Activated T-helper 1 cell treated with anti-CD3 and anti-CD28 coated beads, Interleukin-2, amount 50 U/mL, for 16 hours (primary cell): ENCODE results near the gene KCNN2.

ENCODE experiments used
- DNase-seq, 2 donors: peaks; one replicate each; pipeline ENCODE4 v3.0.0-alpha.2; 2020; ENCODE audit warnings: low read depth in 1 of 2, low spot score in 1 of 2

KCNN2 gene

DNA sequence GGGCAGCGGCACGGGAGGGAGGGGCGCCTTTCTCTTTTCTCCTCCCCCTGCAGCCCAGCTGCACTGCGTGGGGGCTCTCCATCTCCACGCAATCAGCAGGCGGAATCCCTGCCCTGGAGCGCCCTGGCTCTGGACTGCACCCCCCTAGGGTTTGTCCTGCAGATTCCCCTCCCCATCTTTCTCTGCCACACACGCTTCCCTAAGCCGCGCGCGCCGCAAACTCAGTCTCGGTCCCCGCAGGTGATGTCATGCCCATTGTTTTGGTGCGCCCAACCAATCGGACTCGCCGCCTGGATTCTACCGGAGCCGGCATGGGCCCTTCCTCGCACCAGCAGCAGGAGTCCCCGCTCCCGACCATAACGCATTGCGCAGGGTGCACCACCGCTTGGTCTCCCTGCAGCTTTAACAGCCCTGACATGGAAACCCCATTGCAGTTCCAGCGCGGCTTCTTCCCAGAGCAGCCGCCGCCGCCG is at the start of gene KCNN2:
Gene KCNN2 (plus strand): TSS at position 347 of the 473 bp plus-strand sequence. CDS start 70 bp downstream, at position 417.
- DNase-seq = no peak

DNA sequence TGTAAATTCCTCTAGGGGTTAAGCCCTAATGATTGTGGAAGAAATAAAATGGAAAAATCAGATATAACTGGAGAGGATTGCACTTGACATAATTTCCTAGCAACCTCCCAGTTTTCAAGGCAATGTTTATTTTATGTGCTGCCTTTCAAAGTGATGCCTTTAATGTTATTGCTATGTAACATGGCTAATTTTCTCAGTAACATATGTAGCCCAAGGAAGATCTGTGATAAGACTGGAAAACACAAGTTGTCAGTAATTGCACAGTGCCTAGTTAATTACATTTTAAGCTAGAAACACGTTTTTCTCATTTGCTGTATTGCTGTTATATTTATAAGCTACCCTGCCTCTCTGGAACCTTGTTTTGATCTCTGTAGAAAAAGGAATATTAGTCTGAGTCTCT is 49.2 kb upstream of the KCNN2 start:
- no peak for DNase-seq

DNA sequence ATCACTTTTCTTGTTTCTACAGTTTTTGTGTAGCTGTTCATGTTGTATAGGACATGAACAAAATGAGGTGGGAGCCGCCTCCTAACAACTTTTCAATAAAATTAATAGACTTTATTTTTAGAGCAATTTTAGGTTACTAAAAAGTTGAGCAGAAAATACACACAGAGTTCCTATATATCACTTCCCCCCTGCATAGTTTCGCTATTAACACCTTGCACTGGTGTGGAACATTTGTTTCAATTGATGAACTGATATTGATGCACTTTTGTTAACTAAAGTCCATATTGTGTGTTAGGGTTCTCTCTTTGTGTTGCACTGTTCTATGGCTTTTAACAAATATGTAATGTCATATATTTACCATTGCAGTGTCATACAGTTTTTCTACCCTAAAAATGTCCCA is 47.8 kb upstream of the KCNN2 start:
- DNase-seq = no peak

DNA sequence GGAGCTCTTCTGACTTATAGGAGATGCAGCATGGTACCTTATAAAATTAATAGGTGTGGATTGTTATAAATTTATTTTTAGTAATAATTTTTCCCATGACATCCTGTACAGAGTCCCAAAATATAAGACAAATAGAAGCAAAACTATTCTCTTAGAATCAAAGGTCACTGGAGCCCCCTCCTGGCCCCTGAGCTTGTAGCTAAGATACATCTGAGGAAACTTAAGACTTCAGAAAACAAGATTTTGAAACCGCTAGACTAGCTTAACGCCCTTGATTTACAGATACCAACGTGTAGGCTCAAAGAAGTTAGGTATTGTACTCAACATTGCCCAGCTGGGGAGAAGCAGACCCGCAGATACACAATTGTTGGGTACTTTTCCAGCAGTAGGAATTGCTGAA is 45.7 kb upstream of the KCNN2 start:
- DNase-seq = no peak

DNA sequence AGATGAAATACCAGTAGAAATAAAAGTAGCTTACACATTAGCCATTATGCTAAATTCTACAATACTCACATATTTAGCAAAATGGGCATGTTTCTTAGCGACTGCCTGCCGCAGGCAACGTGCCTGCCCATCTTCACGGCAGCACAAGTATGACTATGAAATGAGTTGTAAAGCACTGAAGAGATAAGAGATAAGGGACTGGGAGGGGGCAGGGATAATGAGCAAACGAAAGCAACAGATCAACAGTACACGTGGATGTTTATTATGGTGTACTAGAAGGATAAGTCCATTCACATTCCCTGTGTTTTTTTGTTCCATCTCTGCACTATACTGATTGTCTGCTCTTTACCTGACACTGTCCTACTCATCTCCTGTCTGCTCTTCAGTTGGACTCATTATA is 44.1 kb upstream of the KCNN2 start:
- no peak for DNase-seq

DNA sequence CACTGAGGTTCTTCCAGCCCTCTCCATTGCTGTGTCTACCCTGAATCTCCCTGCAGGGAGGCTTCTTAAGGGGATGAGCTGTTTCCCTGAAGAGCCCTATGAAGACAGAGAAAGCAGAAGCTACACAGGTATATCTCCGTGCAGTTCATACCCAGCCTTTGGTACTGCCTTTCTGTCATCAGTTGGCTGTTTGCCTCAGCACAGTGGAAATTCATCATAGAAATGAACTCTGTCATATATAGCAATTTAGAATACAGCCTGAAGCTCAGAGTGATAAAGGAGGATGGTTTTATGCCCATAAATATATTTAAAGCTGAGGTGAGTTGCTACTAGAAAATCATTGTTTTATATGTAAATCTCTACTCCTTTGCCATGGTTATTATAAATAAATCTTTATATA is 42.6 kb upstream of the KCNN2 start:
- DNase-seq = no peak

DNA sequence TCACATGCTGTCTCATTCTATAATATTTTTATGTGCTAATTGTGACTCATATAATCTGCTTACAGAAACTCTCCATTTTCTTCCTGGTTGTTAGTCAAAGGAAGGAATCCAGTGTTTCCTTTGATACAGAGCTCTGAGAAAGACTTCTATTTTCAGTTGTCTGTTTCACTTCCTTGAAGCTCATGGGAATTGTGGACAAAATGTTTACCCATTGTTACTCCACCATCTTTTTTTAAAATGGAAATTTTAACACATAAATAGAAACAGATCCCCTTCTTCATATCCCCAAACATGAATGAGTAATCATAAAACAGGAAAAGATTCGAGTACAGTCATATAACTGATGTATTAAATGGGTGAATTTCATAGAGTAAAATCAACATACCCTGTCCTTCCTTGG is 42.0 kb upstream of the KCNN2 start:
- DNase-seq = no peak

DNA sequence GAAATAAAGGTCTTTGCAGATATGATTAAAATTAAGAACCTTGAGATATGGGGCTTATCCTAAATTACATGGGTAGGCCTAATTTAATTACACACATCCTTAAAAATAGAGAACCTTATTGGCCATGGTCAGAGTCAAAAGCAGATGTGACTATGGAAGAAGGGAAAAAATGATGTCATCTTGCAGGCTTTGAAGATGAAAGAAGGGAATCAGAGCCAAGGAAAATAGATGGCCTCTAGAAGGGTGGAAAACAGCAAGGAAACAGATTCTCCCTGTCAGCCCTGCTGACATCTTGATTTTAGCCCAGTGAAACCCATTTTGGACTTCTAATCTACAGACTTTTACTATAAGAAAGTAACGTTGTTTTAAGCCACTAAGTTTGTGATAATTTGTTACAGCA is 37.6 kb upstream of the KCNN2 start:
- DNase-seq = no peak

DNA sequence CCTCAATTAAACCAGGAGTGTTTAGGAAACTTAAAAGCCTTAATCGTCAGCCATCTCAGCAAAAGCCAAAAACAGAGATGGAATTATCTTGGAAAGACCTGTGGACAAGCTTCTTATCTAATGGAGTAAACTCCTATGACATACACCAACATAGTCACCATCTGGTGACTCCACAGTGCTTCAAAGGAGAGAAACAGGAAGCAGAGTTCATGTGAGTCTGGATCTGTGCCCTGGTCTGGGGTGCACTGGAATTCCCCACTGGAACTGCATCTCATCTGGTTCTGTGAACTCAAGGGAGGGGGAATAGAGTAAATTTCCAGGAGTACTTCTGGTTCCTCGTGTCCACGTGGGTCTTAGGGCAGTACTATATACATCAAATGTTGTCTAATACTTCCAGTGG is 36.3 kb upstream of the KCNN2 start:
- DNase-seq = no peak

DNA sequence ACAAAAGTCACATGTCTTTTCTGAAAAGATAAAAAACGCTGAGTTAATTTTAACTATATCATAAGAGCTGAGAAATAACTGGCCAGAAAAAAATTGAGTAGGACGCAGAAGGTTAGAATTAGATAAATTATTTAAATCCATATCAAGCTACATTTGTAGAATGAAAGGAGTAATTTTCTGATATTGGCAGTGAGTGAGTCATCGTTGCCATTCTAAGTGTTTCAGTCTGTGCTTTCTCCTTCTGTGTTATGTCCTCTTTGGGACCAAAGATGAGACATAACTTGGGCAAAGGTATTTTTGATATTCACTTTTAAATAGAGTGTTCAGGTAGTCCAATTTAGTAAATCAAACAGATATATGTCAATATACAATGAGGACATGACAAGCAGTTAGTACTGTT is 34.4 kb upstream of the KCNN2 start:
- no peak for DNase-seq

DNA sequence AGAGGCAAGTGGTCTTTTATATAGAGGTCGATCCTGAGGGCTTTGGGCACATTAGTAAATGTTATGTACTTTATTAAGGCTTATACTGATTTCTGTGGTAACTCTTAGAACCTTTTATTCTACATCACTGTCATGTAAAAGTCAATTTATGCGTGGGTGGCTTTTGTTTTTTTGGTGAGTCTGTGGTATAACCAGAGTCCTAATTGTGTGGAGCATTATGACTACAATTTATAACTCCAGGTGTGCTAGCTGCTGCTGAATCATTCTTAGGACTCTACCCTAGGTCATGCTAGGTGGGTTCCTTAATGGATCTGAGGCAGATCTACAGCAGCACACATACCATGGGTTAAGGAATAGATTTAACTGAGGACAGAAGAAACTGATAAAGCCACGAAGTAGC is 33.9 kb upstream of the KCNN2 start:
- DNase-seq = no peak

DNA sequence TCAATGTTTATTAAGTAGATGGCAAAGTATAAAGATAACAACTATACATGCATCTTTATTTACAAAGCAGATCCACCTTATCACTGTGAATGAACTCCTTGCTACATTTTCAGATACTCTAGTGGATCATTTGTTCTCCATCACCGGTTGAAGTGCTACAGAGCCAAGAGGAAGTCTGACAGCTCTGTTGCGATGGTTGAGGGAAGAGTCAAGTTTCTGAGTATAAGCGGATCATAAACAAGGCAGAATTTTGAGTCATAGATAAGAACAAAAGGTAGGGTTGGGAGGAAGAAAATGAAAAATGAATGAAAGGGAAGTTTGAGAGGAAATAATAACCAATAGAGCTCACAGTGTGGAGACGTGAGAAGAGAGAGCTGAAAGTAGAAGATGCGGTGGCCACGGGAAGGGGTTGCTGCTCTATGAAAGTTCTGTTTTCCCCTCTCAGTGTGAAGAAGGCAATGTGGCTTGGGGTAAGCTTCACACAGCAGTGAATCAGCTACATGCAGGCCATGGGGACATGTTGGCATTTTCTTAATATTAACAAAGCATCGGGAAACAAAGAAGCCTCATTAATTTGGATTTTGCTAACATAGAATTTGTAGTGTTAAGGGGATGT is 30.8 kb upstream of the KCNN2 start:
- no peak for DNase-seq

DNA sequence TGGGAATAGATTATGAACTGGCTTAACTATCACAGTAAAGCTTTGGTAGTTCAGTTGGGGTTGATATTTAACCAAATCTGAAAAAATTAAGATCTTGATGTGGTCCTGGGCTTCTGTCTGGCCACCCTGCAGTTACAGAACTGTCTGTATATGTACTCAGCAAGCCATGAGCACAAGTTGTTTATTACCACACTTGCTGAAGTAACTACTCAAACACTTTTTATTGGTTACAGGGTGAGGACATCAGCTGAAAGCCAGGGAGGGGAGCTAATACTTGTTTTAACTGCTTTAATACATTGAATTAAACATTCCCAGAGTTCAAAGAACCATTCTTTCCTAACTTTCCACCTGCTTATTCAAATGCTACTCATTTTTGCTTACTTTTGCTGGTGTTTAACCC is 29.4 kb upstream of the KCNN2 start:
- no peak for DNase-seq

DNA sequence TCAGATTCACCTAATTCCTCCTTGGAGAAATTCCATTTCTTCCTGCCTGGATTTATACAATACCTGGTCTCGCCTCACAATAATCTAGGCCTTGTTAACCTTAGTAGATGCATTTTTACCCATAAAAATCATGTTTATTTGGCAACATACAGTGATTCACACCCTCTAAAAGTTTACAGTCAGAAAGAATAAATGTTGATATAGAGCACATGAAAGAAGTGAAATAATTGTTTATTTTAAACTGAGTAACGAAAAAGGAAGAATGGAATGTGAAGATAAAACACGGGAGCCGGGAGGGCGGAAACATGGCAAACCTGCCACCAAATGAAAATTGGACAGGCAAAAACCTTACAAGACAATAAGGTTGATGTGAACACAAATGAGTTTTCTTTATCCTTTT is 28.9 kb upstream of the KCNN2 start:
- DNase-seq = no peak

DNA sequence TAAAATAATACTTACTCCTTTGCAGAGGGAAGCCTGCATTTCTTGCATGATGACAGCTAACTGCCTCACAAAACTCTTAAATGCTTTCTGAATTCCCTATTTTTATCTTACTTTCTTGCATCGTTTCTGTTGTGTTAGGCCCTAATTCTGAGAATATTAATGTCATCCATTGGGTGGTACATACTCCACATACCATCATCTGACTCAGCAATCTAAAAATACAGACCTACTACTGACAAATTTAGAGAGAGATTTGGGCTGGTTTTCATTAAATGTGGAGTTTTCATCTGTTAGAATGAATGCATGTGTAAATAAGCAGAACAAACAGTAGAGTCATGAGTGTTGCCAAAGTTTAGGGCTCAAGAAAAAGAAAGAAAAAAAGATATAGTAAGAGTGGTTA is 26.5 kb upstream of the KCNN2 start:
- no peak for DNase-seq

DNA sequence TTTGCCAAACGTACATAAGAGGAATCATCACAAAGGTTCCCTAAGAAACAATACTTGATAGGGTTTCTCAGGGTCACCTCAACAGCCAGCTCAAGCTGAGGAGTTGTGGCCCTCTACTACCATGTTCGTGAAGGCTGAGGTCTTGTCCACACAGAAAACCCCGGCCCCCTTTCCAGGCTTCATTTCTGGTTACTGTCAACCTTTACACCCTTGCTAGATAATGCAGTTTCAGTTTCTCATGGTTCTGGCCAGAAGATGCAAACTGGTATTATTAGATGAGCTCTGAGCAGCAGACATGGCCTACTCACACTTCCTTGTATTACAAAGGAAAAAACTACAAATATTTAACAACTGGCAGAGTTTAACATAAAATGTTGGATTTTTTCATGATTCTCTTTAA is 22.8 kb upstream of the KCNN2 start:
- DNase-seq = no peak

DNA sequence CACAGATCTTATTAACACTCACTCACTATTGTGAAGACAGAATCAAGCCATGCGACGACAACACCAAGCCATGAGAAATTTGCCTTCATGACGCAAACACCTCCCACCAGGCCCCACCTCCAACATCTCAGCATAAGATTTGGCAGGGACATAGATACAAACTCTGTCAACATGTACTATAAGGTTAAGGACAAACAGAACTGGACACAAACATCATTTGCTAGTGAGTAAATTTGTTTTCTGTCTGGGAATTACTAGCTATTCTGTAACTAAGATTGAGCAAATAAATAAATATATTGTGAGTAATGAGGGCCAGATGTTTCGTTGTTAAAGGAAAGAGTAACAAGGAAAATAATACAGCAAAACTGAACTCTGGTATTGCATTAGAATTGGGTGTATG is 15.7 kb upstream of the KCNN2 start:
- DNase-seq = no peak

DNA sequence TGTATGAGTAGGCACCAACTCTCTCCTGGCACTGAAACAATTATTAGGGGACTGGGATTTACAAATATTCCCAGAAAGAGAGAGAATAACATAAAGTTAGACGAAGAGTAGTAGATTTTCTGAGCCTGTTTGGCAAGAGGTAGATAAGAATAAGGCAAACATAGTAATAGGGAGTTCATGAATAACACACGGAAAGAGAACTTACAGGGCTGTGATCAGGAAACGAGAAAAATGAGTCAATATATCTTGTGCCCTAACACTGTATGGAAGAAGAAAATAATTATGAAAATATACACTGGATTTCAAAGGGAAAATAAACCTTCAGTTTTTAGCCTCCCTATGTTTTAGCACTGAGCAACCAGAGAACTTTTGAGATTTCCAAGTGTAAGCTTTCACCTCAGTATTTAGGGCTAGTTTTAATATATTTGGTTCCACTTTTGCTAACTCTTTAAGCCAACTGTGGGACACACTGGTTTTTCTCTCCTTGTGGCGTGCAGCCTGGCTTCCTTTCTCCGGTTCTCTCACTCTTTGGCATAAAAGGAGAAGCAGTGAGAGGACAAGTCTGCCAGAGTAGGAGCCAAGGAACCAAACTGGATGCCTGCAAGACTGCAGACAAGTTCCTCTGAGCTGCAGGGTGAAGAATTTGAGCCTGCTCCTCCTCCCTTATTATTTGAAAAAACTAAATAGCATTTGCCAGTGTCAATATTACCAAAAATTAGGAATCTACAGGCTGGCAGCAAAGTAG is 6.6 kb upstream of the KCNN2 start:
- DNase-seq = no peak

DNA sequence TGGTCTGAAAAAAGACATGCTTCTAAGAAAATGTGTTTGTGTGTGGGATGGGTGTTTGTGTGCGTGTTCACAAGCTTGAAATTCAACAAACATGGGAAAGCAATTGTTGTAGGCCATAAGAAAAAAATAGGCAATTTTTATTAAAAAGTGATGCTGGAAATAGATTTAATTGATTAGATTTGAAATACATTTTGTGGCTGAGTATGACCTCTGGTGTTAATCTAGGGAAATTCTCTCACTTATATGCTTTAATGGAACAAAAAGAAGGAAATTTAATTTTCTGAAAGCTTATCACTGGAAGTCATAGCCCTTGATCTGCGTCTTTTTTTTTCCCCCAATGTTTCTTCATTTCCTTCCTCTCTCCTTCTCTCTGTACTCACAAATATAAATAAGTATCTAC is 3.5 kb upstream of the KCNN2 start:
- DNase-seq = no peak

DNA sequence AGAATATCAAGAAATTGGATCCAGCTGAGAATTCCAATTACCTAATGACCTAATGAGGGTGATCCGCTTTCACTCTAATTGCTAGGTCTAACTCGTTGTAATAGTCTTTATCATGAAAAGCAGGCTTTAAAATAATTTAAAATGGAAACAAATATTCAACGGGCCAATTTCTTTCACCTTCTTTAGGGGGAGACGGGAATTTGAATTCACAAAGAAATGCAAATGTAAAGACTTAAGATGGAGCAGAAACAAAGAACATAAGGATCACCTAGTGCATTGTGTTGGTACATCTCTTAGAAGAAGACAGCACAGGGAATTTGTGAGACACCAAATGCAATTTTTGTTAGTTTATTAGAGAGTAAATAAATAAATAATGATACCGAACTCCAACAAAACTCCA is 1.5 kb upstream of the KCNN2 start:
- no peak for DNase-seq

DNA sequence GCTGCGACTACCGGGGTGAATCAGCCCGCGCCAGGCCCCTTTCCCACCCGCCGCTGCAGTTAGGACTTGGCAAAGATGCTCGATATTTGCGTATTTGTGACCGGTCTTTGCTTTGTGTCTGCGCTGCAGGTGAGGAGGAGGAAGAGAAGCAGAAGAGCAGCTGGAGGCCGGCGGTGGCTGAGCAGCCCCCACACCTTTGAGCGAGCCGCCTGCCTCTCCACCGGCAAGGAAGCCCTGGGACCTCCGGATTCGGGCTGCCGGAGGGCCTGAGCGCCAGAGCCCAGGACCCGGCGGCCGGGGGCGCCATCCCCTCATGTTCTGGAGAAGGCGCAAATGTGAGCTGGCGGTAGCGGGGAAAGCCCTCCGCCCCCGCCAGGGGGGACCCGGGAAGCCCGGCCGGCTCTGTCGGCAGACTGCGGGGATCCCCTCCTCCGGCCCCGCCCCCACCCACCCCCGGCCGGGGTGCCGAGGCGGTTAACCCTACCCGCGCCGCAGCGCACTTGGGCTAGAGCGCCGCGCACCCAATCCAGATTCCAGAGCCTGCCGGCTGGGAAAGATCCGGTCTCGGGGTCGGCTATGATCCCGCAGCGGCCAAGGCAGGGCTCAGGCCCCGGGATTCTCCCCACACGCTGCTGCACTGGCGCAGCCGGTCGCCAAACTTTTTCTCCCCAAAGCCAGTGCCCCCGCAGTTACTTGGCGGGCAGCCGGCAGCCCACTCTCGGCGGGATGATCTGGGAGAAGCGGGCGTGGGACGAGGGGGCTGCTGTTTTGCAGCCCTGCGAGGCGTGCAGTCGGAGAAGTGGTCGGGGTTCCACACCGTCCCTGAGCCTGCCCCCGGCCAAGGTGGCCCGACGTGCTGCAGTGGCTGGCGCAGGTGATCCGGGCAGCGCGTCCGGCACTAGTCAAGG is 800 bp upstream of the KCNN2 start:
- DNase-seq = no peak
